ENCODE measurements around the gene RBM19.

- no peak for TF ChIP-seq ZNF274 (IDR thresholded peaks at IDR 0.05; ENCODE audit: low read depth, low read length)
- no peak for TF ChIP-seq YY1 (IDR thresholded peaks at IDR 0.05; ENCODE audit: insufficient read depth, insufficient read length)
- no peak for TF ChIP-seq SUZ12 (IDR thresholded peaks at IDR 0.05; ENCODE audit: extremely low read depth, insufficient read depth, insufficient read length)
Observed at GRCh38 chr12:113898466-113898865, 67.7 kb downstream of the RBM19 start.

All from NT2/D1 (cell line).